NT2/D1 (cell line): ENCODE results near the gene ST6GALNAC6.

Experiments used
- DNase-seq: peaks from one replicate; pipeline ENCODE4 v3.0.0-alpha.2; 2011; ENCODE audit warnings: low read depth, low spot score
- H3K27me3 ChIP-seq: 2 replicates; pipeline ENCODE4 v1.6.0; 2011; ENCODE audit warnings: mild to moderate bottlenecking; ENCODE audit not compliant: insufficient read length, insufficient read depth
- H3K36me3 ChIP-seq: 2 replicates; pipeline ENCODE4 v1.6.1; 2011; ENCODE audit warnings: mild to moderate bottlenecking, low read length, mixed read lengths; ENCODE audit not compliant: insufficient read depth, insufficient read length
- H3K4me1 ChIP-seq: 2 replicates; pipeline ENCODE4 v1.5.1; 2011; ENCODE audit not compliant: insufficient read depth, insufficient read length
- H3K4me3 ChIP-seq: 2 replicates; pipeline ENCODE4 v1.5.1; 2011; ENCODE audit warnings: low read depth; ENCODE audit not compliant: insufficient read length
- H3K9ac ChIP-seq: 2 replicates; pipeline ENCODE4 v1.6.0; 2011; ENCODE audit warnings: low read depth; ENCODE audit not compliant: insufficient read length
- H3K9me3 ChIP-seq: 2 replicates; pipeline ENCODE4 v1.5.1; 2011; ENCODE audit warnings: mild to moderate bottlenecking, low read length; ENCODE audit not compliant: insufficient read depth
- SUZ12 ChIP-seq: IDR thresholded peaks from 2 replicates; pipeline ENCODE4 v1.6.1; 2011; ENCODE audit not compliant: insufficient read length, insufficient read depth; ENCODE audit errors: extremely low read depth
- YY1 ChIP-seq: IDR thresholded peaks from 2 replicates; pipeline ENCODE4 v1.6.1; 2011; ENCODE audit not compliant: insufficient read length, insufficient read depth
- ZNF274 ChIP-seq: IDR thresholded peaks from 2 replicates; pipeline ENCODE4 v1.6.1; 2011; ENCODE audit warnings: mild to moderate bottlenecking, low read depth, low read length

The ST6GALNAC6 gene

GRCh38 chr9:127943731-127944144, 44.3 kb upstream of the ST6GALNAC6 start:
- Histone ChIP-seq H3K9ac (no peak overlapping the region), H3K4me1 (peaks cover 10% of the 10 kb centered on the region), H3K4me3 (no peak overlapping the region), H3K36me3 (peaks cover 74% of the 10 kb centered on the region), H3K9me3 (no peaks in the 10 kb centered on the region), H3K27me3 (no peaks in the 10 kb centered on the region)
- TF ChIP-seq SUZ12 (no peak), YY1 (no peak), ZNF274 (no peak)
- peak; percentile 68 for DNase-seq

GRCh38 chr9:127943011-127943662, 43.7 kb upstream of the ST6GALNAC6 start:
- H3K9me3 ChIP-seq = no peaks in the 10 kb centered on the region
- peaks cover 69% of the 10 kb centered on the region for H3K36me3 ChIP-seq
- H3K9ac ChIP-seq = no peak overlapping the region
- no peaks in the 10 kb centered on the region for H3K27me3 ChIP-seq
- no peak overlapping the region for H3K4me3 ChIP-seq
- TF ChIP-seq SUZ12 (no peak), ZNF274 (no peak), YY1 (no peak)
- DNase-seq = no peak
- H3K4me1 ChIP-seq = peaks cover 7% of the 10 kb centered on the region

- DNase-seq = no peak
- no peaks in the 10 kb centered on the region for H3K27me3 ChIP-seq
- peaks cover 62% of the 10 kb centered on the region for H3K36me3 ChIP-seq
- H3K4me3 ChIP-seq = no peak overlapping the region
- no peak for TF ChIP-seq YY1
- no peak for TF ChIP-seq ZNF274
- TF ChIP-seq SUZ12 = no peak
- H3K4me1 ChIP-seq = peaks cover 7% of the 10 kb centered on the region
- H3K9me3 ChIP-seq = no peaks in the 10 kb centered on the region
- peak overlapping the region; percentile 44 for H3K9ac ChIP-seq
Measured at GRCh38 chr9:127942216-127943010, 43.0 kb upstream of the ST6GALNAC6 start.

- peaks cover 60% of the 10 kb centered on the region for H3K36me3 ChIP-seq
- no peaks in the 10 kb centered on the region for H3K27me3 ChIP-seq
- no peak overlapping the region for H3K4me3 ChIP-seq
- no peak for DNase-seq
- no peaks in the 10 kb centered on the region for H3K9me3 ChIP-seq
- H3K9ac ChIP-seq = peak overlapping the region; percentile 44
- peaks cover 7% of the 10 kb centered on the region for H3K4me1 ChIP-seq
- no peak for TF ChIP-seq SUZ12
- TF ChIP-seq ZNF274 = no peak
- no peak for TF ChIP-seq YY1
Measured at GRCh38 chr9:127941961-127942215, 42.5 kb upstream of the ST6GALNAC6 start.

- no peak for TF ChIP-seq YY1
- TF ChIP-seq ZNF274 = no peak
- no peak for TF ChIP-seq SUZ12
- H3K9me3 ChIP-seq = no peaks in the 10 kb centered on the region
- H3K27me3 ChIP-seq = no peaks in the 10 kb centered on the region
- DNase-seq = no peak
- no peak overlapping the region for H3K4me3 ChIP-seq
- H3K4me1 ChIP-seq = peaks cover 12% of the 10 kb centered on the region
- H3K36me3 ChIP-seq = peaks cover 65% of the 10 kb centered on the region
- H3K9ac ChIP-seq = peak overlapping the region; percentile 44
Measured at GRCh38 chr9:127941062-127941960, 41.9 kb upstream of the ST6GALNAC6 start.

GRCh38 chr9:127940593-127940992, 41.2 kb upstream of the ST6GALNAC6 start:
- H3K27me3 ChIP-seq = no peaks in the 10 kb centered on the region
- H3K9me3 ChIP-seq = no peaks in the 10 kb centered on the region
- TF ChIP-seq YY1 (no peak), ZNF274 (no peak), SUZ12 (no peak)
- no peak overlapping the region for H3K4me3 ChIP-seq
- peaks cover 13% of the 10 kb centered on the region for H3K4me1 ChIP-seq
- H3K36me3 ChIP-seq = peaks cover 65% of the 10 kb centered on the region
- no peak overlapping the region for H3K9ac ChIP-seq
- DNase-seq = no peak

- peaks cover 57% of the 10 kb centered on the region for H3K36me3 ChIP-seq
- TF ChIP-seq ZNF274 = no peak
- no peak for TF ChIP-seq SUZ12
- no peak for TF ChIP-seq YY1
- no peak overlapping the region for H3K4me3 ChIP-seq
- no peaks in the 10 kb centered on the region for H3K9me3 ChIP-seq
- H3K9ac ChIP-seq = peak overlapping the region; percentile 24
- no peak for DNase-seq
- no peaks in the 10 kb centered on the region for H3K27me3 ChIP-seq
- H3K4me1 ChIP-seq = peaks cover 16% of the 10 kb centered on the region
Measured at GRCh38 chr9:127938298-127938690, 38.9 kb upstream of the ST6GALNAC6 start.
